Neural crest cell (in vitro differentiated cells): ENCODE results near the gene TPO. TPM values are rescaled to one million over a fixed set of nuclear protein-coding genes. Genes with fewer than 3 reads are reported as not detected.
"Not testable (repeated sequence)": the region's sequence is repeated elsewhere in the genome, so short reads cannot be mapped to it uniquely, and the experiment has no call there.

Source experiments
- DNase-seq: peaks from one replicate; pipeline ENCODE4 v3.0.0; 2021; ENCODE audit warnings: low read depth, mixed read lengths, low spot score
- H3K27ac Mint-ChIP-seq: one replicate; pipeline ENCODE4 v1.8.0; 2021; ENCODE audit warnings: mild to moderate bottlenecking, mixed read lengths; ENCODE audit not compliant: unreplicated experiment
- H3K27me3 Mint-ChIP-seq: 2 replicates; pipeline ENCODE4 v1.8.0; 2021; ENCODE audit warnings: low read depth, mild to moderate bottlenecking, mixed read lengths
- H3K36me3 Mint-ChIP-seq: 2 replicates; pipeline ENCODE4 v1.8.0; 2021; ENCODE audit warnings: low read depth, mild to moderate bottlenecking, mixed read lengths
- H3K4me1 Mint-ChIP-seq: 2 replicates; pipeline ENCODE4 v1.8.0; 2021; ENCODE audit warnings: mixed read lengths
- H3K4me3 Mint-ChIP-seq: one replicate; pipeline ENCODE4 v1.8.0; 2021; ENCODE audit warnings: mild to moderate bottlenecking, mixed read lengths
- H3K9me3 Mint-ChIP-seq: 2 replicates; pipeline ENCODE4 v1.8.0; 2021; ENCODE audit warnings: mixed read lengths
- total RNA-seq: library from RNA; stranded (reverse); gene quantifications from 2 replicates; pipeline ENCODE4 v1.2.1, GENCODE V29; 2021
- TF ChIP-seq, protein P1 (sequence below): fragments of 200-600 bp; sonication (generic); conservative IDR thresholded peaks from 2 replicates; pipeline ENCODE4 v1.5.0; 2021; ENCODE audit warnings: antibody characterized with exemption, mild to moderate bottlenecking

Gene TPO
- total RNA-seq, 1 donor from 2014 or later = not detected

GRCh38 chr2:1487758-1488157 lies 74.5 kb downstream of the TPO start:
- Mint-ChIP-seq H3K4me1 (peaks cover 8% of the 10 kb centered on the region), H3K9me3 (no peaks in the 10 kb centered on the region), H3K27me3 (no peaks in the 10 kb centered on the region), H3K4me3 (no peak overlapping the region), H3K36me3 (no peaks in the 10 kb centered on the region), H3K27ac (no peak overlapping the region)
- TF ChIP-seq, protein P1, sequence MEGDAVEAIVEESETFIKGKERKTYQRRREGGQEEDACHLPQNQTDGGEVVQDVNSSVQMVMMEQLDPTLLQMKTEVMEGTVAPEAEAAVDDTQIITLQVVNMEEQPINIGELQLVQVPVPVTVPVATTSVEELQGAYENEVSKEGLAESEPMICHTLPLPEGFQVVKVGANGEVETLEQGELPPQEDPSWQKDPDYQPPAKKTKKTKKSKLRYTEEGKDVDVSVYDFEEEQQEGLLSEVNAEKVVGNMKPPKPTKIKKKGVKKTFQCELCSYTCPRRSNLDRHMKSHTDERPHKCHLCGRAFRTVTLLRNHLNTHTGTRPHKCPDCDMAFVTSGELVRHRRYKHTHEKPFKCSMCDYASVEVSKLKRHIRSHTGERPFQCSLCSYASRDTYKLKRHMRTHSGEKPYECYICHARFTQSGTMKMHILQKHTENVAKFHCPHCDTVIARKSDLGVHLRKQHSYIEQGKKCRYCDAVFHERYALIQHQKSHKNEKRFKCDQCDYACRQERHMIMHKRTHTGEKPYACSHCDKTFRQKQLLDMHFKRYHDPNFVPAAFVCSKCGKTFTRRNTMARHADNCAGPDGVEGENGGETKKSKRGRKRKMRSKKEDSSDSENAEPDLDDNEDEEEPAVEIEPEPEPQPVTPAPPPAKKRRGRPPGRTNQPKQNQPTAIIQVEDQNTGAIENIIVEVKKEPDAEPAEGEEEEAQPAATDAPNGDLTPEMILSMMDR = no peak
- DNase-seq = no peak

DNA sequence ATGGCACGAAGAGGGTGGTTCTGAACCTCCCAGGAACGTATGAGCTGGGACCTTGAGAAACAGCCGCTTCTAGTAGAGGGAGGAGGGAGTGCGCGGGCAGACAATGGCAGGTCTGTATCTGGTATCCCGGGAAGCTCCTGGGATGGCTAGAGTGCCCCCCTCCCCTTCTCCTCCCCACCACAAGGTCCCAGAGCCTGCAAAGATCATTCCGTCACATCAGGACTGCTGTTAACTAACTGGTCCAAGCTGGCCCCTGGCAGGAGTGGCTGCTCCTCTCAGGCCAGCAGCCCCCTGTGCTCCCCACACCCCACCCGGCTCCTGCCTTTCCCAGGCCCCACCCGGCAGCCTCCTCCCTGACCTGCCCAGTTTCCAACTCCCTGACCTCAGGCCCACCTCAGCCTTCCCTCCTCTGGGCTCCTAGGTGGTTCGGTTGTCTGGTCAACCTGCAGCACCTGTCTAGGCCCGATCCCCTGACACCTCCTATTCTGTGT lies 75.0 kb downstream of the TPO start:
- Mint-ChIP-seq H3K27ac (peak overlapping the region; percentile 35), H3K9me3 (no peaks in the 10 kb centered on the region), H3K36me3 (no peaks in the 10 kb centered on the region), H3K4me1 (peaks cover 8% of the 10 kb centered on the region), H3K4me3 (no peak overlapping the region), H3K27me3 (no peaks in the 10 kb centered on the region)
- peak; percentile 22 for DNase-seq
- TF ChIP-seq, protein P1 = no peak

DNA sequence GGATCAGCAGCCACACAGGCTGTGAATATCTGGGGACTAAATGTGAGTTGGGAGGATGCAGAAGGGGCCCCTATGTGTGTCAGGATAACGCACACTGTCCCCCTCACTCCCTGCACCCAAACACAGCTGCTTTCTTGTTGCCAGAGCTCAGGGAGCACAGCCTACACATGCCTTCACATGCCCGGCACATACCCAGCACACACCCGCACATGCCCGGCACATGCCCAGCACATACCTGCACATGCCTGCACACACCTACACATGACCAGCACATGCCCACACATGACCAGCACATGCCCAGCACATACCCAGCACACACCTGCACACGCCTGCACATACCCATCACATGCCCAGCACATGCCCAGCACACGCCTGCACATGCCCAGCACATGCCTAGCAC lies 75.6 kb downstream of the TPO start:
- Mint-ChIP-seq H3K27ac (no peak overlapping the region), H3K27me3 (no peaks in the 10 kb centered on the region), H3K4me1 (peaks cover 8% of the 10 kb centered on the region), H3K9me3 (no peaks in the 10 kb centered on the region), H3K36me3 (no peaks in the 10 kb centered on the region), H3K4me3 (no peak overlapping the region)
- TF ChIP-seq, protein P1 = no peak
- DNase-seq = no peak

DNA sequence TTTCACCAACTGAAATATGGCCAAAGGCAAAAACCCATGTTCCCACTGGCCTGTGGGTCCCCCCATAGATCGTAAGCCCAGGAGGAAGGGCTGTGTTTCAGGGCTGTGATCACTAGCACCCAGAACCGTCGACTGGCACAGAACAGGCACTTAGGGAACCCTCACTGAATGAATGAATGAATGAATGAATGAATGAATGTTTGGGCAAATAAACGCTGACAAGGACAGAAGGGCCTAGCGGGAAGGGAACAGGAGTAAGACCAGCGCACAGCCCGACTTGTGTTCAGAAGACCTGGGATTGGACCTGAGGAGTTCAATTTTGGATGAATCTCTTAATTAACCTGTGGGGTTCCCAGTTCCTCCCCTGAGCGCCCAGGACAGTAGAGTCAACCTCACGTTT lies 76.2 kb downstream of the TPO start:
- Mint-ChIP-seq H3K4me1 (peaks cover 8% of the 10 kb centered on the region), H3K36me3 (no peaks in the 10 kb centered on the region), H3K9me3 (no peaks in the 10 kb centered on the region), H3K4me3 (no peak overlapping the region), H3K27ac (no peak overlapping the region), H3K27me3 (no peaks in the 10 kb centered on the region)
- DNase-seq = no peak
- TF ChIP-seq, protein P1 = no peak

GRCh38 chr2:1490381-1490780 lies 77.1 kb downstream of the TPO start:
- not testable (repeated sequence) for H3K27me3 Mint-ChIP-seq, H3K4me1 Mint-ChIP-seq, DNase-seq, H3K9me3 Mint-ChIP-seq, H3K36me3 Mint-ChIP-seq, H3K4me3 Mint-ChIP-seq, H3K27ac Mint-ChIP-seq

DNA sequence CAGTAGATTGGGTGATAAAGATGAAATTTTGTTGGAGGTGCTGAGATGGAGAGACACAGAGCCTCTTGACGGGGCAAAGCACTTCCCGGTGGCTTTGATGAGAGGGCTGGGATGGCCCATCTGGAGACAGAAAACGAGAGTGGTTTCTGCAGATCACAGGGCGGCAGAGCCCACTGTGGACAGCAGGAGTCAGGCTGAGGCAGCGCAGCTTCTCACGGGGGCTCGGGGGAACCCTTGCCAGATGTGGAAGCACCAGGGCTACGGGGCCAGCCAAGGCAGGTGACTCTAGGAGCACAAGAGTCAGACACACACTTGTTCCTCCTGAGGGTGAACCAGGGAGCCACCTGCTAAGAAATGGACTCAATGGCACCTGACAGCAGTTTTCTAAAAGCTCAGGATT lies 78.5 kb downstream of the TPO start:
- no peaks in the 10 kb centered on the region for H3K9me3 Mint-ChIP-seq
- H3K27me3 Mint-ChIP-seq = no peaks in the 10 kb centered on the region
- no peak for DNase-seq

DNA sequence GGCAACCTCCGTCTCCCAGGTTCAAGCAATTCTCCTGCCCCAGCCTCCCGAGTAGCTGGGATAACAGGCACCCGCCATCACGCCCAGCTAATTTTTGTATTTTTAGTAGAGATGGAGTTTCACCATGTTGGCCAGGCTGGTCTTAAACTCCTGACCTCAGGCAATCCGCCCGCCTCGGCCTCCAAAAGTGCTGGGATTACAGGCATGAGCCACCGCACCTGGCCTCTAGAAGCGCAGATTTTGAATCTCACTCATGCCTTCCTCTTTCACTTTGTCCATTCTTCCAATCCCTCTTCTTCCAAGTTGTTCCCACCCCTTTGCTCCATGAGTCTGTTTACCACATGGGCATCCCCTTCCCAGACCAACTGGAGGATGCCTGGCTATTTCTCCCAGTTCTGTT lies 79.0 kb downstream of the TPO start:
- not testable (repeated sequence) for H3K27ac Mint-ChIP-seq, H3K36me3 Mint-ChIP-seq, H3K4me3 Mint-ChIP-seq, DNase-seq, H3K9me3 Mint-ChIP-seq, H3K27me3 Mint-ChIP-seq, H3K4me1 Mint-ChIP-seq

More for the DNA sequence above, 78.5 kb downstream of the TPO start:
- Mint-ChIP-seq H3K4me1 (peaks cover 8% of the 10 kb centered on the region), H3K4me3 (no peak overlapping the region), H3K27ac (no peak overlapping the region), H3K36me3 (no peaks in the 10 kb centered on the region)
- TF ChIP-seq, protein P1 = no peak
